T-helper 1 cell (primary cell): ENCODE measurements around the gene NDUFV1.

Source experiments
- DNase-seq, 5 donors: peaks; one replicate each; pipeline ENCODE4 v3.0.0-alpha.2; 2012 to 2020

NDUFV1 gene

DNA sequence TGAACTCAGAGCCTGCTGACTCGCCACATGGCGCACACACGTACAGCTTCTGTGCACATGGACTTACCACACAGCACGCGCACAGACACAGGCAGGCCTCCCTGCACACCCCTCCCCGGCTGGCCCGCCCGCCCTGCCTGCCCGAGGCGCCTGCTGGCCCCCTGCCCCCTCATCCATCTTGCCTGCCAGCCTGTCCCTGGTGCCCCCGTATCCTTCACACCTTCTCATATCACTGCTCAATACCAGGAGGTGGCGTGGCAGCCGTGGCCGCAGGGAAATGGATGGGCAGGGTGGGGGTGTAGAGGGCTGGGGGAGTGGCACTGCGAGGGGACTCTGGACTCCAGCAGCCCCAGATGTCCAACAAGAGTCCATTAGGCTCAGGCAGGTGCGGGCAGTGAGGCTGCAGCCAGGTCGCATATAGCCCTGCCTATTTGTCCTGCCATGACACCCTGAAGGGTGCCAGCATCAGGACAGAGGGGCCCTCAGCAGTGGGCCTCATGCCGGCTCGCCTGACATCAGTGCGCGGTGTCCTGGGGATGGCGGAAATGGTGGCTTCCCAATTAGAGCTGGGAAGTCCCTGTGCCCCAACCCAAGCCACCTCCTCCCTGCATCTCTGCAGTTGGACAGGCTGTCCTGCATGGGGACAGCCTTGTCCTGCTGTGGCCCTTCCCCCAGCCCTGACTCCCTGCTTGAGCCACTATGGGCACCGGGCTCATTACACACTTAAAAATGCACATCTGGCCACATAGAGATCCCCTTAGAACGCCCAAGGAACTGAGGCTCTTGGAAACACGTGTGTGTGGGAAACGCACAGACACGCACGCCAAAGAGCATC is 34.8 kb downstream of the NDUFV1 start:
- DNase-seq, result no peak

DNA sequence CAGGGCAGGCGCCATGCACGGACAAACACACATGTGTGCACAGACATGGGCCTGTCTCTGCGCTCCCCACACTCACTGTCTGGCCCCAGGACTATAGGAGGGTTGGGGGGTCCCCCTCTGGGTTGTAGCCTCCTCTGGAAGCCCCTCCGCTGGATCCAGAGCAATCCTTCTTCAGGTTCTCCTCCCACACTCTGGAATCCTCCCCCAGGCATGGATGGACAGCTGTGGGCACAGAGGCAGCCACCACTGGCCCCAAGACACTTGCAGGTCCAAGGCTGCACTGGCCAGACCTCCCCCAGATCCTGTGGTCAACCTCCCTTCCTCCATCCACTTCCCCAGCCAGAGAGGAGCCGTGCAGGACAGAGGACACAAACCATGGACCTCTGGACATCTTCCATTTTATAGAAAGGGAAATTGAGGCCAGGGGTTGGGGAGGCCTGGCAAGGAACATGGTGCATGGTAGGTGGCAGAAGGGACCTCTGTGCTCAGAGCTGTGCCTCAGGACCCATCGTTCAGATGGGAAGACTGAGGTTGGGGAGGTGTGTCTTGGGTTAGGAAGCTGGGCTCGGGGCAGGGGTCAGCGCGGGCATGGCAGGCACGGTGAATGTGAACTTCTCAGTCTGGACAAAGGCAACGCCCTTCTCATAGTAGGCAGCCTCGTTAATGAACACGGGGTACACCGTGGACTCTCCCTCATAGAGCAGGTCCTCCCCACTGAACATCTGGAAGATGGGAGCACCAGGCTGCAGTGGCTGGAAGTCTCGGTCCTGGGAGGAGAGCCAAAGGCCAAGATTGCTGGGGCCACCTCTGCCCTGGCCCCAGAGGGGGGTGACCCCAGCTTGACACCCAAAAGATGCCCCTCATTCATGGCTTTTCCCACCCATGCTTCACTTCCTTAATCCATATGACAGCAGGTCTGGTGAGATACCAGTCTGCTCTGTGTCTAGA is 35.7 kb downstream of the NDUFV1 start:
- no peak for DNase-seq

DNA sequence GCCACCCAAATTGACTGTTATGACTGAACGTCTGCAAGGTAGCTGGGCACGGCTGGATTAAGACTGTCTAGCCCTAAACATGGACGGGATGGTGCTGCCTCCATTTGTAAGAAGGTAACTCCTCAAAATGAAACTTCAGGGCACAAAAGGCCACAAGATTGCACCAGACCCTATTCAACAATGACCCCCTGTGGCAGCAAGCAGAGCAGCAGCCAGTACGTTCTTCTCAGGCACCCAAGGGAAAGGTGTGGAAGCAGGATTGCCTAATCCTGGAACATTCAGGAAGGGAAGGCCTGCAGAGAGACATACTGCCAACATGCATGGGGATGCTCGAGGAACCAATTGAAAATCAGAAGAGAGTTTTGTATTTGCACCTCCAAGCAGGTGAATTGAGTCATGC is 37.3 kb downstream of the NDUFV1 start:
- no peak for DNase-seq

DNA sequence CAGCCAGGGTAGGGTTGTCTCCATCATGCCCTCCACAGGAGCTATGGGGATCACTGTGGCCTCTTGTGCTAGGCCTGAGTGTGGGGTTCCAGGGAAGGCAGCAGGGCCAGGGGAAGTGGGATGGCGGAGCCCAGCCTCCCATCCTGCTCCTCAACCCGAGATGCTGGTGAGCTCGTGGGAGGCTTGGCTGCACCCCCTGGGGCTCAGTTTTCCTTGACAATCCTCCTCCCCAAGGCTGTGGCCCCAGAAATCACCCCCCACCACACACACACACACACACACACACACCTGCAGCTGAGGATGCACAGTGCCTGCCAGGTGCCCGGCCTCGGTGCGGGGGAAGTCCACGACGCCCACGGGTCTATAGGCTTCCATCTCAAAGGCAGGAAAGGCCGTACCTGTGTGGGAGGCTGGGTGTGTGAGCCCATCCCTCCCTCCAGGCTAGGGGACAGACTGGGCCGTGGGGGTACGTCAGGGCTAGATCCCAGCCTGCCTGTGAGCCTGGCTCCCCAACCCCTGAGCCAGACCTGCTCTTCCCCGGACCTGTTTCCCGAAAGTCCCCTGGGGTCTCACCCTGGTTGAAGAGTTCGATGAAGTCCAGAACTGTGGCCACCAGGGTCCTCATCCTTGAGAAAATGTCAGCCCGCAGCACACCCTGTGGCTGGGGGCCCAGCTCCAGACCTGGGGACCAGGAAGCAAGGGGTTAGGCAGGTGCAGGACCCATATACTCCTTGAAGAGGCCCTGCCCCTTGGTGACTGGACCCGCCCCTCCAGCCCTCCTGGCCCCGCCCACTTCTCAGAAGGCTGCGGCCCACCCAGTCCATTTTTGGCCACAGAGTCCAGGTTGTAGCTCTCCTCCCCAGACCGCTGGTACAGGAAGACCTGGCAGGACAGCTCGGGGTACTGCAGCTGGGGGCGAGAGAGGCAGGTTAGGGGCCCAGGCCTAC is 38.0 kb downstream of the NDUFV1 start:
- DNase-seq, result no peak

DNA sequence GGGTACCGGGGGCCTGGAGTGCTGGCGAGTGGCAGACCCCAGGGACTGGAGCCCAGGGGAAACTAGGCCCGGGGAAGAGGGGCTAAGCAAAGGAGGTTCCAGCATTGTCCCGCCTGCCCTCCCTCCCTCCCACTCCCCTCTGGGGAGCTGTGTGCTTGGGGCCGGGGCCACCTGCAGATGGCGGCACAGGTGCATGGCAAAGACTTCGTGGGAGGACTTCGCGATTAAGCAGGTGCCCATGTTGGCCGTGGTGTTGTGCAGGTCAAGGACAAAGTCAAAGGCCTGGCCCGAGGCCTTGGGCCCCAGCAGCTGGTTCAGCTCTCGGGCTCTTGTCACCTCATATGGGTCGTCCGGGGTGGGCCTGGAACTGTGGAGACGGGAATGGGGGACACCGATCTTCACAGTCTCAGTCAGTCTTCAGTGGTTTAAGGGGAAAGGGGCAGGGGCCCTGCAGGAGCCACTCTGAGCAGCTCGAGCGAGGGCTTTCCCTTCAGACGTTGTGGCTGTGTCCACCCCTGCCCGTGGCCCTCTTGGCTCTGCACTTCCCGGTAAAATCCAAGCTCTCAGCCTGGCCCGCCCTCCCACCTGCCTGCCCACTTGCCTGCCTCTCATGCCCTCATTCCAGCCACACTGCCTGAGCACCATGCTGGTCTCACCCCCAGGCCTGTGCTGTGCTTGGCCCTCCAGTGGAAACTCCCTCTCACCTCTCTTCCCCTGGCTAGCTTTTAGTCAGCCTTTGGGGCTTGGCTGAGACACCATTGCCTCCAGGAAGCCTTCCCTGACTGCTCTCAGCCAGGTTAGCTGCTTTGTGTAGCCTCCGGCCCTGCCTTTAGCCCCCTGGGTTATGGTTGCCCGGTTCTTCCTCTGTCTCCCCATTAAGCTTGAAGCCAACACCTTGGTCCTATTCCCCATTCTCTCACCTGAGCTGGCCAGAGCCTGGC is 39.1 kb downstream of the NDUFV1 start:
- DNase-seq, result no peak

DNA sequence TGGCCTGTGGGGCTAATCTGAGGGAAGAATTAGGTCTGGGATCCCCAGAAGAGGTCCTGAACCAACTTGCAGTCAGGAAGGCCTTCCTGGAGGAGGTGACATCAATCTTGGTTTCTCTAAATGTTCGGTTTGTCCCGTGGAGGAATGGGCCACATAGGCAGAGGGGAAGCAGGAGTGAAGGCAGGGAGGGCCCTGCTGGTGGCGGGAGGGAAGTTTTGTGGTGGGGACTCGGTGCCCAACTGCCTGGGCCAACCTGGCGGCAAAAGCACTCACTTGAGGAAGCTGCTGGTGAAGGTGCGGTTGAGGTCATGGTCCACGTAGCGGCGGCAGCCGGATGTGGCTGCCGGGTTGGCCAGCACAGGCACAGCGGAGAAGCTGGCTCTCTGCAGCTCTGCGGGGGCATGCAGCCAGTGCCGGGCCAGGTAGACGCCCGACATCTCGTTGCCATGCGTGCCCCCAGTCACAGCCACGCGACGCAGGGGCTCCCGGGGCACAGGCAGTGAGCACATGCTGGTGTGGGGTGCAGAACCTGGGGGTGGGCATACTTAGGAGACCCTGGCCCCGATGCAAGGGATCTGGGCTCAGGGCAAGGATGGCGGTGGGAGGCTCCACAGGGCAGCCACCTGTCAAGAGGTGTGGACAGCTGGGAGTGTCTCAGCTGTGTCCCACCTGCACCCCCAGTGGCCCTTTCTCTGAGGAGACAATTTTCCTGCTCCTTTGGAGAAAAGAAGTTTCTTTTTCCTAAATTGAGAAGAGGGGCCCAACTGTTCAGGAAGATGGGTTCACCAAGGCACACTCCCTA is 40.0 kb downstream of the NDUFV1 start:
- DNase-seq, result peak in 3 of 5 donors; percentile 16 to 88 (median 25)

DNA sequence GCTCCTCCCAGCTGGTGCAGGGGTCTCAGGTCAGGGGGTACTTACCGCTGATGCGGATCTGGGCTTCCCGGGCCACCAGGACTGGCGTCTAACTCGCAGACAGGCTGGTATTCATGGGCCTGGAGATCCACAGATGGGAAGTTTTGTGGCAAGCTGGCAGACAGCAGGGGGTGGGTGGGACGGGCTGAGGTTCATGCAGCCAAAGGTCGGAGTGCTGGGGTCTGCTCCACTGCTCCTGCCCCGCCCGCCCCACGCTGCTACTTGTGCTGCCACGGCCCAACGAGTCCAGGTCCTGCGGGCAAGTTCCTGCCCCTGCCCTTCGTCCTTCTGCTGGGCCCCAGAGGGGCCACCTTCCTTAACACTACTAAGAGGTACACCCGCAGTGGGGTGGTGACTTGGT is 40.7 kb downstream of the NDUFV1 start:
- DNase-seq, result no peak

DNA sequence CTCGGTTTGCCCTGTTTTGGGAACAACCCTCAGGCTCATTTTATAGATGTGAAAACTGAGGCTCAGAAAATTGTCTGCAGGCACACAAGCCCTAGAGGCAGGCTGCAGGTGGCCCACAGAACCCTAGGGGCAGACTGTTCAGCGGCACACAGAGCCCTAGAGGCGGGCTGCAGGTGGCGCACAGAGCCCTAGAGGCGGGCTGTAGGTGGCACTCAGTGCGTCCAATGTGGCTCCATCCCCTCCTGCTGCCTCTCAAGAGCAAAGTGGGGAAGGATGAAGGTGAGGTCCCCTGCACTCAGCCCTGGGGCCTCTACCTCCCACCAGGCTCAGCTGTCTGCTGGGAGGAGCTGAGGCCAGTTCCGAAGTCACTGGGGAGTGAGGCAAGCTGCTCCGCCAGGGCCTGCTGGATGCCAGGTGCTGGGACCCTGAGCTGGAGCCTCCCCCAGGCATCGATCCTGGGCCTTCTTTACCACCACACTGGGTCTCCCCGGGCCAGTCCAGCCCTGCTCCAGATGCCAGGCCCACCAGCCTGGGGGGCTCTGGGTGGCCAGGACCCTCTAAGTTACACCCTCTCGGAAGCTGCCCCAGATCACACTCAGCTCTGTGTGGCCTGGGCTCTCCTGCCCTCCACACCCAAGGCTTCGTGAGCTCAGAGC is 41.5 kb downstream of the NDUFV1 start:
- peak in 3 of 5 donors; percentile 37 to 70 (median 39) for DNase-seq

DNA sequence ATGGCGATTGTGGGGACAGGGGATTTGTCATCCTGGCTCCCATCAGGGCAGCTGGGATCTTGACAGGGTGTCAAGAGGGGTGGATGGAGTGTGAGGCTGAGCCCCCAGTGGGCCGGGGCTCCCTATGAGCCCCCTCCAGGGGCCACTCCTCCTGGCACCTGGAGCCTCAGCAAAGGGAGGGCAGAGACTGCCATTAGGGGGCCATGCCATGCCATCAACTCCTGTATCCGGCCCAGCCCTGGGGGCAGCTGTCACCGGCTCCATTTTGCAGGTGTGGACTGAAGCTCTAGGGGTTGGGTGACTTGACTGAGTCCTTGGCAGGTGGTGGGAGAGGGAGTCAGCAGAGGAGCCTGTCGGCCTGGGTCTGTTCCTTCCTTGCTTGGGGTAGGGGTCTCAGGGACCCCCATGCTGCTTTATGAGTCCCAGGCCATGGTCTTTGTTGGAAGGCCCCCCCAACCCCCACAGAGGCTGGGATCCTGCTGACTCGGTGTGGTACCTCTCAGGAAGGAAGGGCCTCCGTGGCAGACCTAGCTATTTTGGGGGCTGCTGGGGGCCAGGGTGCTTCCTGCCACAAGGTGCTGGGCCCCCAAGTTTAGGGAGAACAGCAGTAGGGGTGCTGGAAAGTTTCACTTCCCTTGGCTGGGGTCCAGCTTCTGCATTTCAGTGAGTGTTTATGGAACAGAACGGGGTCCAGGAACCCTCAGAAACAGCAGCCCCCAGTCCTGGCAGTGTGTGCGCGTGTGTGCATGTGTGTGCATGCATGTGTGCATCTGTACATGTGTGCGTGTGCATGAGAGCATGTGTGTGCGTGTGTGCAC is 42.3 kb downstream of the NDUFV1 start:
- DNase-seq, result no peak

DNA sequence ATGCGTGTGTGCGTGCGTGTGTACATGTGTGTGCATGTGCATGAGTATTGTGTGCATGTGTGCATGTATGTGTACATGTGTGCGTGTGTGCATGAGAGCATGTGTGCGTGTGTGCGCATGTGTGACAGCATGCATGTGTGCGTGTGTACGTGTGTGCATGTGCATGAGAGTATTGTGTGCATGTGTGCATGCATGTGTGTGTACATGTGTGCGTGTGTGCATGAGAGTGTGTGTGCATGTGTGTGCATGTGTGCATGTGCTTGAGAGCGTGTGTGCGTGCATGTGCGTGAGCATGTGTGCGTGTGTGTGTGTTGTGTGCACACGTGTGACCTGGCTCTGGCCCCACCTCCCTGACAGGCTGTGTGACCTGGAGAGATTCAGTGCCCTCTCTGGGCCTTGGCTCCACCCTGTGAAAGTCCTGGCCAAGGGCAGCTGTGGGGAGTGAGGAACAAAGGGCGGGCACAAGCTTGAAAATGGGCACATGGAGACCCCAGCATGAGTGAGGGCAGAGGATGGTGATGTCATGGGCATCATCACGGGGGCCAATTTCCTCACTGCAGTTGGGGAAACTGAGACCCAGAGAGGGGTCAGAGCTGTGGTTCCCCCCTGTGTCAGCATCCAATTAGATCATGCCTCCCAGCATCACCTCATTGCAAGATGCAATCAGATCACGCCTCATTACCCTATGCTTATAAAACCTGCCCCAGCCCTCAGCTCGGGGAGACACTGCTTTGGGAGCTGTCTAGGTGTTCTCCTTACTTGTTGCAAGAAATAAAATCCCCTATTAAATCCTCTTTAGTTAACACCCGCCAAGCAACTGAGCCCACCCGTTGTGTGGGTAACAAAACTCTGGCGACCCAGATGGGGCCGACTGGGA is 43.1 kb downstream of the NDUFV1 start:
- peak in 1 of 5 donors; percentile 34 for DNase-seq

DNA sequence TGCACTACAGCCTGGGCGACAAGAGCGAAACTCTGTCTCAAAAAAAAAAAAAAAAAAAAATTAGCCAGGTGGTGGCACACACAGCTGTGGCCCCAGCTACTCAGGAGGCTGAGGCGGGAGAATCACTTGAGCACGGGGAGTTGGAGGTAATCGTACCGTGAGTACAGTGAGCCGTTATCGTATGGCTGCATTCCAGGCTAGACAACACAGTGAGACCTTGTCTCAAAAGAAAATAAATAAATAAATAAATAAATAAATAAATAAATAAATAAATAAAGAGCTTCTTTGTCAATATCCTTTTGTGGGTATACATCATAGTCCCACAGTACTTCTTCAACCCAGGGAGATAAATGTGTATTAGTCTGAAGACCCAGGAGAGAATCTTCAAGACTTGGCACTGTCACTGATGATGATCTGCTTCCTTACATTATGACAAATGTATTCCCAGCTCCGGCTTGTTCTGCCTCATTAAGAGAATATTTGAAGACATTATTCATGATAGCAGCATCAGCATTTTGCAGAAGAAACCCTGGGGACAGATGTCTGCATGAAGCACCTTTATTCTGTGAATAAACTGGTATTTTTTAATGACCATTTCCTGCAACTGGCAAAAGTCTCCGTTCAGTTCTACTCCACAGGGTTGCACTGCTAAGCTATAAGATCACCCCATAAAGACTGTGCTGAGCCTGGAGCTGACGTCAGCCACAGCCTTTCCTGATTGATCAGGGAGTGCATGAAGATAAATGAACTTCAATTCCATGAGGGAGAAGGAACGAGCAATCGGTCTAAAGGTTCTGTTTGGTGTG is 45.4 kb downstream of the NDUFV1 start:
- no peak for DNase-seq

DNA sequence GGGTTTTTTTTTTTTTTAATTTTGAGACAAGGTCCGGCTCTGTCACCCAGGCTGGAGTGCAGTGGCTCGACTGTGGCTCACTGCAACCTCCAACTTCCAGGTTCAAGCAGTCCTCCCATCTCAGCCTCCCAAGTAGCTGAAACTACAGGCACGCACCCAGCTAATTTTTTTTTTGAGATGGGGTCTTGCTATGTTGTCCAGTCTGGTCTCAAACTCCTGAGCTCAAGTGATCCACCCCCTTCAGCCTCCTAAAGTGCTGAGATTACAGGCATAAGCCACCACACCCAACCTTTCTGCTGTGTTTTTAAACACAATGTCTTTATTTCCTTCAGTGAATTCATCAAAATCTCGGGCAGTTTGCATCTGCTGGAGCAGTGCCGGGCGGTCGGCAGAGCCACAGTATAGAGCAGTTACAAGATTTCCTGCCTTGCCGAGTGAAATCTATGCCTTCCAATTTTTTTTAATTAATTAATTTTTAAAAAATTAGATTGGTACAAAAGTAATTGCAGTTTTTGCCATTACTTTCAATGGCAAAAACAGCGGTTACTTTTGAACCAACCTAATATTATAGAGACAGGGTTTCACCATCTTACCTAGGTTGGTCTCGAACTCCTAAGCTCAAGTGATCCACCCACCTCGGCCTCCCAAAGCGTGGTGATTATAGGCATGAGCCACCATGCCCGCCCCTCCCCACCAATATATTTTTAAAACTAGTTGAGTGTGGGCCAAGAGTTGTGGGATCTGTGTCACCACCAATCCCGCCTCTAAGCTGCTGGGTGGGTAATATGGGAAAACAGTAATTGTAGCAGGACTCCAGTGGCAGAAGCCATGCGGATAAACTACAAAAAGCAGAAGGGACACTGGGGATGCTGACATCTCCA is 46.5 kb downstream of the NDUFV1 start:
- no peak for DNase-seq

DNA sequence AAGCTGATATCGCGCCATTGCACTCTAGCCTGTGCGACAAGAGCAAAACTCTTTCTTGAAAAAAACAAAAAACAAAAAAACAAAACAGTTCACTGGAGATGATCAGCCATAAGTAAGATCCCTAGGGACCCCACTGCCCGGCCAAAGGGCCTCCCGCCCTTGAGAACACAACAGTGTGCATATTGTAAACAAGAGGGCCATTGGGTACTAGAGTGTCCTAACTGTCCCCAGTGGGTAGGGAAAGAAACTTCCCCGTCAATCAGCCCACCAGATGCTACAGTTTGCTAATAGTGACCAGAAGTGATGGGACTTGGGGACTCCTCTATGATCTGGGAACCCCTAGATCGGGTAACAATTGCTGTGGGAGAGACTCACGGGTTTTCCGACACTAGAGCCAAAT is 47.5 kb downstream of the NDUFV1 start:
- DNase-seq, result no peak

DNA sequence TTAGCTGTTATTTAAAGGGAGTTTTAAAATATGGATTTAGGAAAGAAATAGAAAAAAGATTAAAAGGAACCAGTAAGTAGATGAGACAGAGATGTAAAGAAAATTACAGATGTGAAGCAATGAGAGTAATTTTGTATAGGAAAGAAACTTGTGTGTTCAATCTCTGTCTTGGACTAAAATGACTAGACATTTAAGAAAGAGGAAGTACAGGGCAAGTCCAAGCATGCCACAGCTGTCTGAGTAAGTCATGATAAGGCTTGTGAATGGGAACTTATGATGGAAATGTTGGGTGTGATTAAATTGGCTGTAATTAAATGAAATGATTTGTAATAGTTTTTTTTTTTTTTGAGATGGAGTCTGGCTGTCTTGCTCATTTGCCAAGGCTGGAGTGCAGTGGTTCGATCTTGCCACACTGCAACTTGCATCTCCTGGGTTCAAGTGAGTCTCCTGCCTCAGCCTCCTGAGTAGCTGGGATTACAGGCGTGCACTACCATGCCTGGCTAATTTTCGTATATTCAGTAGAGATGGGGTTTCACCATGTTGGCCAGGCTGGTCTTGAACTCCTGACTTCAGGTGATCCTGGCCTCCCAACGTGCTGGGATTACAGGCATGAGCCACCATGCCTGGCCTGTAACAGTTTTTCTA is 49.7 kb downstream of the NDUFV1 start:
- no peak for DNase-seq

DNA sequence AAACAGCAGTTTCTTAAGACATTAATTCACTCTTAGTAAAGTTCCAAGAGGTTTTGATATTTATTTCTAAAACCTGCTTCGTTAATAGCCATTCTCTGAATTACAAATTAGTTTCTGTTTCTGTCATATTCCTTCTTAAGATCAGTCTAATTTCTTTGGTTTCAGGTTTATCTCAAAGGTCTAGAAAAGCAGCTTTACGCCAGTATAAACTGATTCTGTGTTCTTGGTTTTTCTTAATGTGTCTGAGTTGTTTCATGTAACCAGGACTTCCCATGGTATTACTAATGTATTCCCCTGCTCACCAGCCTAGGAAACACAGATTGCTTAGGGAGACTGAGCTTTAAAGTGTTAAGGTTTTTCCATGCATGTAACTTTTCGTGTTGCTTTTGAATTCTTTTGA is 50.6 kb downstream of the NDUFV1 start:
- DNase-seq, result no peak
